ENCODE data around the gene GAB2. TPM values are rescaled to one million over a fixed set of nuclear protein-coding genes. Genes with fewer than 3 reads are reported as not detected.

Gene GAB2
- total RNA-seq, 1 experiment from 2014 or later: 10.0 TPM

GRCh38 chr11:78217650-78218541, 199.7 kb downstream of the GAB2 start:
- BruUV-seq (replicated peaks): no TSS peak
- H3K36me3 ChIP-seq (ENCODE audit: control insufficient read depth, insufficient read depth, low read length): no peaks in the 10 kb centered on the region

More at GRCh38 chr11:78217650-78218541, 199.7 kb downstream of the GAB2 start:
- in situ Hi-C loops (cut with HindIII; ENCODE audit: low pct_unique_long_range_greater_than_20kb, low sequenced_read_pairs): no loop called here
- no peaks in the 10 kb centered on the region for H3K9me3 ChIP-seq (ENCODE audit: control insufficient read depth, insufficient read depth, low read depth, low read length)
- DNase-seq (ENCODE audit: low read depth, low spot score) (no peak), ATAC-seq (no peak)
- H3K27ac ChIP-seq (ENCODE audit: low read length): no peak overlapping the region
- H3K4me3 ChIP-seq (ENCODE audit: low read depth in 2 of 2, low read length in 2 of 2): no peak overlapping the region
- H3K27me3 ChIP-seq (ENCODE audit: control insufficient read depth, insufficient read depth, low read length): no peaks in the 10 kb centered on the region
- ChIA-PET POLR2A (no interaction called here), CTCF (no interaction called here)
- intact Hi-C loops (cut with micrococcal nuclease; ENCODE audit: unreplicated experiment): no loop called here
- TF ChIP-seq SIN3A (IDR thresholded peaks at IDR 0.05; ENCODE audit: borderline replicate concordance, insufficient read depth, low read depth, low read length) (no peak), CTCF (IDR thresholded peaks at IDR 0.05) (no peak), POLR2AphosphoS5 (IDR thresholded peaks at IDR 0.05; ENCODE audit: low read depth, low read length) (no peak), REST (IDR thresholded peaks at IDR 0.05; ENCODE audit: insufficient read depth in 1 of 2, low read depth in 2 of 2, low read length in 1 of 2) (no peak), TCF7L2 (IDR thresholded peaks at IDR 0.05; ENCODE audit: low read depth, low read length) (no peak)
- H3K4me1 ChIP-seq (ENCODE audit: control insufficient read depth, insufficient read depth, low read length): no peaks in the 10 kb centered on the region
